A673 (cell line): Measurements from ENCODE around the gene DUSP6. TPM values are rescaled to one million over a fixed set of nuclear protein-coding genes. Genes with fewer than 3 reads are reported as not detected.

Source experiments
- BruUV-seq: library from RNA; stranded (reverse); fragments of 400-500 nt; replicated peaks from 2 replicates; lab custom pipeline; 2021; lab: Mats Ljungman, UMichigan
- CTCF ChIA-PET: fragments of 300-600 bp; sonication (Branson Sonifier 250); formaldehyde crosslinking; loops from one replicate; lab custom pipeline; 2022; ENCODE audit warnings: antibody characterized with exemption; lab: Charles Lee
- POLR2A ChIA-PET: fragments of 300-600 bp; sonication (Branson Sonifier 250); formaldehyde crosslinking; loops from one replicate; lab custom pipeline; 2022; ENCODE audit warnings: antibody characterized with exemption; ENCODE audit not compliant: low non-redundant PET; lab: Charles Lee
- DNase-seq: peaks from one replicate; pipeline ENCODE4 v3.0.0-alpha.2; 2015; ENCODE audit warnings: low spot score
- H3K27ac ChIP-seq: fragments of 200-600 bp; sonication (generic); 2 replicates; pipeline ENCODE4 v1.5.1; 2016; ENCODE audit warnings: mixed run types, low read depth, mild to moderate bottlenecking, mixed read lengths, antibody characterized with exemption, low read length; ENCODE audit not compliant: poor library complexity, severe bottlenecking
- H3K27me3 ChIP-seq: fragments of 200-600 bp; sonication (generic); replicated peaks from 2 replicates; pipeline ENCODE4 v1.6.1; 2017; ENCODE audit warnings: mixed run types, low read depth, mild to moderate bottlenecking, mixed read lengths, antibody characterized with exemption, low read length; ENCODE audit not compliant: insufficient read depth, poor library complexity
- H3K36me3 ChIP-seq: fragments of 200-600 bp; sonication (generic); 2 replicates; pipeline ENCODE4 v1.6.1; 2016; ENCODE audit warnings: mixed run types, mild to moderate bottlenecking, mixed read lengths, antibody characterized with exemption, low read length; ENCODE audit not compliant: insufficient read depth, poor library complexity, severe bottlenecking
- H3K4me1 ChIP-seq: fragments of 200-600 bp; sonication (generic); 2 replicates; pipeline ENCODE4 v1.6.1; 2017; ENCODE audit warnings: mixed run types, mild to moderate bottlenecking, mixed read lengths, antibody characterized with exemption, low read length; ENCODE audit not compliant: insufficient read depth, poor library complexity, severe bottlenecking
- H3K4me3 ChIP-seq: fragments of 200-600 bp; sonication (generic); 2 replicates; pipeline ENCODE4 v1.5.1; 2016; ENCODE audit warnings: low read depth, mixed run types, mild to moderate bottlenecking, mixed read lengths, low read length; ENCODE audit not compliant: poor library complexity, severe bottlenecking
- H3K9me3 ChIP-seq: fragments of 200-600 bp; sonication (generic); 2 replicates; pipeline ENCODE4 v1.6.1; 2016; ENCODE audit warnings: mixed run types, low read depth, mild to moderate bottlenecking, mixed read lengths, antibody characterized with exemption, low read length; ENCODE audit not compliant: poor library complexity, severe bottlenecking
- EZH2 ChIP-seq: fragments of 200-600 bp; sonication (generic); IDR thresholded peaks from 2 replicates; pipeline ENCODE4 v1.6.1; 2017; ENCODE audit warnings: borderline replicate concordance, low read depth, mild to moderate bottlenecking, mixed read lengths, antibody characterized with exemption, low read length; ENCODE audit not compliant: poor library complexity, severe bottlenecking
- intact Hi-C: fragments of 100-400 bp; cut with micrococcal nuclease; formaldehyde crosslinking; loops from one replicate; pipeline ENCODE4 v1.10.0; 2022; ENCODE audit not compliant: unreplicated experiment
- total RNA-seq: library from RNA; stranded (reverse); gene quantifications from 2 replicates; pipeline ENCODE4 v1.2.3, GENCODE V29; 2021
- TF ChIP-seq, protein P1 (sequence below): fragments of 300-800, 200-600 bp; sonication (generic); conservative IDR thresholded peaks from 2 replicates; pipeline ENCODE4 v1.5.1; 2017; ENCODE audit warnings: low read depth, mild to moderate bottlenecking, antibody characterized with exemption, low read length, moderate library complexity, mixed read lengths

DUSP6 gene
- total RNA-seq, 1 experiment from 2014 or later: 226 TPM

DNA sequence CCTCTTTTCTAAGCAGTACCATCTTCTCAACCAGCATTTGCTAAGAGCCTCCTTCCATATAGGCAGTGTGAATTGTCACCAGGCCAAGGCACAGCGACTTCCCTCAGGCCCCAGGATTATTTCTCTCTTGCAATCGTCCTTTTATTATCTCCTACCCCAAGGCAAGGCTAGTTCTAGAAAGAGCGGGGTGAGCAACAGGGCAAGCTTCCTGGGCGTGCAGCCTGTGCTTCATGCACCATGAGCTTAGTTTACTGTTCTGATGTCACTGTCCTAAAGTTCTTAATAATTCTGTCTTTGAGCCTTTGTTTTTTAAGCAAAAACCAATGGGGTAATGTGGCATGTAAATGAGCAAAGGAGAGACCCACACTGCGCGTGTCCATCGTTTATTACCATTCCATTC lies 27.9 kb downstream of the DUSP6 start:
- no peak overlapping the region for H3K4me3 ChIP-seq
- no peaks in the 10 kb centered on the region for H3K27me3 ChIP-seq
- intact Hi-C loops: no loop called here
- ChIA-PET POLR2A (no interaction called here), CTCF (no interaction called here)
- no peak for DNase-seq
- no peaks in the 10 kb centered on the region for H3K9me3 ChIP-seq
- no TSS peak for BruUV-seq
- H3K4me1 ChIP-seq: peaks cover 41% of the 10 kb centered on the region
- TF ChIP-seq, protein P1, sequence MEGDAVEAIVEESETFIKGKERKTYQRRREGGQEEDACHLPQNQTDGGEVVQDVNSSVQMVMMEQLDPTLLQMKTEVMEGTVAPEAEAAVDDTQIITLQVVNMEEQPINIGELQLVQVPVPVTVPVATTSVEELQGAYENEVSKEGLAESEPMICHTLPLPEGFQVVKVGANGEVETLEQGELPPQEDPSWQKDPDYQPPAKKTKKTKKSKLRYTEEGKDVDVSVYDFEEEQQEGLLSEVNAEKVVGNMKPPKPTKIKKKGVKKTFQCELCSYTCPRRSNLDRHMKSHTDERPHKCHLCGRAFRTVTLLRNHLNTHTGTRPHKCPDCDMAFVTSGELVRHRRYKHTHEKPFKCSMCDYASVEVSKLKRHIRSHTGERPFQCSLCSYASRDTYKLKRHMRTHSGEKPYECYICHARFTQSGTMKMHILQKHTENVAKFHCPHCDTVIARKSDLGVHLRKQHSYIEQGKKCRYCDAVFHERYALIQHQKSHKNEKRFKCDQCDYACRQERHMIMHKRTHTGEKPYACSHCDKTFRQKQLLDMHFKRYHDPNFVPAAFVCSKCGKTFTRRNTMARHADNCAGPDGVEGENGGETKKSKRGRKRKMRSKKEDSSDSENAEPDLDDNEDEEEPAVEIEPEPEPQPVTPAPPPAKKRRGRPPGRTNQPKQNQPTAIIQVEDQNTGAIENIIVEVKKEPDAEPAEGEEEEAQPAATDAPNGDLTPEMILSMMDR: no peak
- TF ChIP-seq EZH2: no peak
- no peaks in the 10 kb centered on the region for H3K36me3 ChIP-seq
- H3K27ac ChIP-seq: no peak overlapping the region

DNA sequence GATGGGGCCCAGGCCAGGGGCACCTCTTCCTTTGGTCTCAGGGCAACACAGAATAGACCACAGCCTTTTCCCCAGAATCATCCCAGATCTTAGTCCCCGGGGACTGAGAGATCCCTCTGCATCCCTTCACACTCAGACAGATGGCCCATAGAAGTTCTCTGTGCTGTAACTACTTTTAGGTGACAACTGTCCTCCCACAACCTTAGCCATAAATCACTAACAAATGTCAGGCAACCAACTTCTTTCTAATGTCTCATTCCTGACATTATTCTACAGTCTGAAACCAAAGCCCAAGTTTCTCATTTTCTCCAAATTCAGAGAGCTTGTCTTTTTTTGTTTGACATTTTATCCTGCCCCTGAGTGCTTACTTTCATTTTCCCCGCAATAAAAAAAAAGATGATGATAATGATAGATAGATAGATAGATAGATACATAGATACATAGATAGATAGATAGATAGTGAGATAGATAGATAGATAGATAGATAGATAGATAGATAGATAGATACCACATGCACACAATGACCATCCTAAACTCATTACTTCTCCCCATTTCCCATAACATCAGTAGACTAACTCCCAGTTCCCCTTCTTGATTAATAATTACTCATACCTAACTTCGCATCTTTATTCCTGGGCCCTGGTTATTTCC lies 28.6 kb downstream of the DUSP6 start:
- TF ChIP-seq, protein P1: no peak
- TF ChIP-seq EZH2: no peak
- Histone ChIP-seq H3K27ac (no peak overlapping the region), H3K4me3 (no peak overlapping the region), H3K4me1 (peaks cover 48% of the 10 kb centered on the region), H3K36me3 (no peaks in the 10 kb centered on the region), H3K27me3 (no peaks in the 10 kb centered on the region), H3K9me3 (no peaks in the 10 kb centered on the region)
- no peak for DNase-seq
- intact Hi-C loops: no loop called here
- CTCF ChIA-PET: no interaction called here
- no TSS peak for BruUV-seq
- POLR2A ChIA-PET: no interaction called here

DNA sequence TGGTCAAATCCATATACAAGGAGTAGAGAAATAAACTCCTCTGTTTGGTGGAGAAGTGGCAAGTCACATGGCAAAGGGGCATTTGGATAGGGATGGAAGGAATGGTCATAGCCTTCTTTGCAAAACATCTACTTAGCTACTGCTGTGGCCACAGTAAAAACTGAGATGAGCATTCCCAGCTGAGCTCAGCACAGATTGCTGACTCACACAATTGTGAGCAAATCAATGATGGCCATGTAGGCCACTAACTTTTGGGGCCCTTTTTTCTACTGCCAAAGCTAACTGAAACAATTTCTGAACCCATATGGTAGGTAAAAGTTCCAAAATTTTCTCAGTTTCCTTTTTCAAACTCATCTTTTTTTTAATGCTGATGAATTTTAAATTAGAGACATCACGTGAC lies 31.6 kb downstream of the DUSP6 start:
- no TSS peak for BruUV-seq

More for the DNA sequence above, 31.6 kb downstream of the DUSP6 start:
- intact Hi-C loops: no loop called here
- POLR2A ChIA-PET: no interaction called here
- Histone ChIP-seq H3K9me3 (no peaks in the 10 kb centered on the region), H3K36me3 (no peaks in the 10 kb centered on the region), H3K4me3 (no peak overlapping the region), H3K27ac (no peak overlapping the region), H3K27me3 (no peaks in the 10 kb centered on the region), H3K4me1 (peaks cover 45% of the 10 kb centered on the region)
- no peak for TF ChIP-seq EZH2
- TF ChIP-seq, protein P1: no peak
- CTCF ChIA-PET: no interaction called here
- DNase-seq: no peak
